Prostate gland (tissue), 2 donors: ENCODE data around the gene PCP2.

ENCODE experiments used
- CTCF ChIP-seq, 4 experiments: fragments of 200-600 bp in 2 of 4; fragments of 450-650 bp in 2 of 4; sonication (generic) in 2 of 4; IDR thresholded peaks; 1 replicate in 3 of 4; 2 replicates in 1 of 4; pipeline ENCODE4 v1.5.1; 2016 to 2019; ENCODE audit warnings: antibody characterized with exemption in 4 of 4, mild to moderate bottlenecking in 2 of 4, moderate library complexity in 2 of 4
- POLR2A ChIP-seq: fragments of 450-650 bp; IDR thresholded peaks from one replicate; pipeline ENCODE4 v1.6.1; 2016; ENCODE audit warnings: antibody characterized with exemption, mild to moderate bottlenecking
- POLR2AphosphoS5 ChIP-seq: sonication (generic); formaldehyde crosslinking; IDR thresholded peaks from one replicate; pipeline ENCODE4 v1.6.1; 2017; ENCODE audit warnings: antibody characterized with exemption

- TF ChIP-seq CTCF (IDR thresholded peaks at IDR 0.05) (no peak), POLR2A (no peak), POLR2AphosphoS5 (no peak)
These were observed 25.5 kb downstream of the PCP2 start for GRCh38 chr19:7607874-7608560.
